Measurements from ENCODE around the gene C6orf120. TPM values are rescaled to one million over a fixed set of nuclear protein-coding genes. Genes with fewer than 3 reads are reported as not detected.
"Not testable (repeated sequence)": the region's sequence is repeated elsewhere in the genome, so short reads cannot be mapped to it uniquely, and the experiment has no call there.

C6orf120 gene
- polyA plus RNA-seq, 1 donor = 27.2 TPM

DNA sequence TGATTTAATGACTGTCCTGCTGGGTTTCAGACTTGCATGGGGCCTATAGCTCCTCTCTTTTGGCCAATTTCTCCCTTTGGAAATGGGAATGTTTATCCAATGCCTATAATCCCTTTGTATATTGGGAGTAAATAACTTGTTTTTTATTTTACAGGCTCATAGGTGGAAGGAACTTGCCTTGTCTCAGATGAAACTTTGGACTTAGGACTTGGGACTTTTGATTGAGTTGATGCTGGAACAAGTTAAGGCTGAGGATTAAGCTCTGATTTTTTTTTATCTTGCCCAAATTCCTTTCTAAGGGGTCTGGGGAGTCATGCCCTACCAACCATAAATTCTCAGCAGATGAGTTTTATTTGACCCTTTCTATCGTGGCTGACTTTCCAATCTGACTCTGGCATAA is 23.6 kb upstream of the C6orf120 start:
- no peak for DNase-seq (ENCODE audit: low read depth)

GRCh38 chr6:169684056-169684455 is 17.9 kb upstream of the C6orf120 start:
- no peak for DNase-seq (ENCODE audit: low read depth)

DNA sequence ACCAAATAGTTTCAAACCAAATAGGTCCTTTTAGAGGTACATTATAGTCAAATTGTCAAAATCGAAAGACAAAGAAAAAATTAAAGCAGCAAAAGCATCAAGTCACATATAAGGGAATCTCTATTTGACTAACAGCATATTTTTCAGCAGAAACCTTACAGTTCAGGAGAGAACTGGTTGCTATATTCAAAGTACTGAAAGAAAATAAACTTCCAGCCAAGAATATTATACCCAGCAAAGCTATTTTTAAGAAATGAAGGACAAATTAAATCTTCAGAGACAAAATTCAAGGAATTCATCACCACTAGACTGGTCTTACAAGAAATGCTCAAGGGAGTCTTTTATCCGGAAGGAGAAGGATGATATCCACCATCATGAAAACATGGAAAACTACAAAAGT is 16.1 kb upstream of the C6orf120 start:
- DNase-seq (ENCODE audit: low read depth) = no peak

GRCh38 chr6:169689287-169689686 is 12.6 kb upstream of the C6orf120 start:
- DNase-seq (ENCODE audit: low read depth) = no peak

DNA sequence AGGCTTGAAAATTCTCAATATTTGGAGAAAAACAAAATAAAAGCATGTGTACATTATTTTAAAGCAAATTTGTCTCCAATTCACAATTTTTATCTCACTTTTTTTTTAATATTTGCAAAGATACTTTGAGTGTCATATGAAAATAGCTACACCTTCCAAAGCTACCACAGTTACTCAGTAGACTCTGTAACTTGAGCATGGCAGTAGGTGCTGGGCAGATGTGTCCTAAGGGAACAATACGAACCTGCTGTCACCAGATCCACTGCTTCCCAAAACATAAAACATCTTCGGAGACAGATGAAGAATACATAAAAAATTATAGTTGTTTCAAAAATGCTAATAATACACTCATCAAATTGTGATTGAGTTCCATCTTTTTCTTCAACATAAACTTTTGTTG is 10.7 kb upstream of the C6orf120 start:
- DNase-seq (ENCODE audit: low read depth) = no peak

- no peak for DNase-seq (ENCODE audit: low read depth)
These were observed 9.4 kb upstream of the C6orf120 start for GRCh38 chr6:169692516-169692915.

GRCh38 chr6:169695131-169695530 is 6.8 kb upstream of the C6orf120 start:
- DNase-seq (ENCODE audit: low read depth) = no peak

GRCh38 chr6:169697115-169697514 is 4.8 kb upstream of the C6orf120 start:
- DNase-seq (ENCODE audit: low read depth) = not testable (repeated sequence)

GRCh38 chr6:169700296-169700695 is 1.6 kb upstream of the C6orf120 start:
- DNase-seq (ENCODE audit: low read depth) = no peak

DNA sequence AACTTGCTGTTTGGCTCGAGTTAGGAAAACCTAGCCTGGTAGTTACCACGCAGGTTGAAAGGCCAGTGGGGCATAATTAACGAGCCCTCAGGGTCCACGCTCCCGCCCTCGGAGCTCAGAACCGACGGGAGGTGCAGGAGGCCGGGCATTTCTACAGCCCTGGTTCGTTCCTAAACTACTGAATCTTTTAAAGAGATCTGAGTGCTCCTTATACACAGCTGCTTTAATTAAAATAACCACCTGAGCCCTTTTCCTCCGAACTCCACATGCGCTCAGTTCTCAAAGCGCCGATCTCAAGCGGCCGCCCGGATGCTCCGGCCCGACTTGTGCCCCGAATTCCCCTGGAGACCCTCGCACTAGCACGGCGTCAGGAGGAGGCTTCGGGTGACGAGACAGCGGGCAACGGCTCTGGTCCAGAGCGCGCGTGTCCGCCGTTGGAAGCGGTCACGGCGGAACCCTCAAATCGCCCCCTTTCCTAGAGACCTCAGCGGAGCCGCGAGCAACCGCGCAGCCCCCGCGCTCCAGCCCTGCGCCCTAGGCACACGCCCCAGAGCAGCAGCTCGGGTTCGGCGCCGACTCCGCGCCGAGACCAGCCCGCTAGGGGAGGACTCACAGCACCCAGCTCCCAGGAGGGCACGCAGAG is 494 bp upstream of the C6orf120 start:
- DNase-seq (ENCODE audit: low read depth) = no peak

- DNase-seq (ENCODE audit: low read depth) = no peak
These were observed 917 bp downstream of the C6orf120 start for GRCh38 chr6:169702840-169703246.

- DNase-seq (ENCODE audit: low read depth) = no peak
These were observed 5.8 kb downstream of the C6orf120 start for GRCh38 chr6:169707772-169708171.

DNA sequence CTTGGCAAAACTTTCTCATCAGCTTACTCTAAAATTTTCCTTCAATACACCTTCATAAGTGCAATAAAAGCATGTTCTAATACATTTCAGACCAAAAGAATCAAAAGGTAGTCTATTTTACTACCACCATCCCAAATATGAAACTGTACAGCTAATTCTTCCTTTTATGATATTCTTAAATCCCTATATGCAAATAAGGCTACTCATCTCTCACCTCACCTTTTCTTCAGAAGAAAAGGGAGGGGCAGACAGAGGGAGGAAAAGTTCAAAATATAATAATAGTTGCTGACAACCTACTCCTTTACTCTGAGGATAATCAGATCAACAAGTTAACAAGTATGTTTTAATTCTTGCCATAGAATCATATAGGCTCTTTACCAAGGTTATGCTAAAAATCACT is 7.4 kb downstream of the C6orf120 start:
- DNase-seq (ENCODE audit: low read depth) = no peak

DNA sequence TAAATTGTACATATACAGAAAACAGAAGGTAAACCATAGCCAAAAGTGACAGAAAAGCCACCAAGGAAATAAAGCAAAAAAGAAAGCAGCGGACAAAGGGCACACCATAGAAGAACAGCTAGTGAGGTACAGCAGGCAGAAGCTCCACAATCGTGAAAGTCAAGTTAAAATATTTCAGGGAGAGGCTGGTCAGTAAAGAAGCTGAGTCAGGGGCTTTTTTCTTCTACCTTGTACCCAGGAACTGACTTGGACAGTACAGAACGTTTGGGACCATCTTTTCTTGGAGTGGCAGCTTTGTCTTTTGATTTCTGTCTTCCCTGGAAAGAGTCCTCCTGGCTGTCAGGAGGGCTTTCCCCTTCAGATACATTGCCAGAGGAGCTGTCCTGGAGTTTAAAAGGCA is 8.1 kb downstream of the C6orf120 start:
- DNase-seq (ENCODE audit: low read depth) = no peak

DNA sequence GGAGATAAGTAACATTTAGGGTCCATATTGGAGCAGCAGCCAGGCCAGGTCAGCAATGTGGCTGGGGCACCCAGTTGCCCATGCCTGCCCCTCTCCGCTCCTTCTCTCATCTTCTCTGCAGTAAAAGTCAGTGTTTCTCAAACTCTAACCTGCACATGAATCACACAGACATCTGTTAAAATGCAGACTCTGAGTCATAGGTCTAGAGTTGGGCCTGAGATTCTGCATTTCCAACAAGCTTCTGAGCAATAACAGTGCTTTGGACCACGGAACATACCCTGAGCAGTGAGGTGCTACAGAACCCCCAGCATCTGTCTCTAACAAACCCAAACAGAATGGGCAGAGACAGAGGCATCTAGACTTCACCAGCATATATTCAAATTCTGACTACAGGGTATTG is 12.3 kb downstream of the C6orf120 start:
- no peak for DNase-seq (ENCODE audit: low read depth)

DNA sequence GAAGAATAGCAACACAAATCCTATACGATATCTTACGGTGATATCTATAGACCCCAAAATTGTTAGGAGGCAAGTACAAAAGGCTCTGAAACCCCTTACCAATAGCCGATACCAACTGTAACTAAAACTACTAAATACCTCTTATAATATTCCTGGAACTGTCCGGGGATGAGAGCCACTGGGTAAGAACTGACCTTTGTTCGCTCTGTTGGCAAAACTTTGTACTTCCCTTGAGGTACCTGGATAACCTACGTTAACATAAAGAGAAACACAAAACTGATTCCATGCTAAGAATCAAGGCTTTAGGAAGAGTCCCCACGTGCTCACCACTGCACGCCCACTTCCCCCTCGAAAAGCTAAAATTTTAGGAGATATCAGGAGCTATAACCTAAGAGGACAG is 12.7 kb downstream of the C6orf120 start:
- DNase-seq (ENCODE audit: low read depth) = no peak

- DNase-seq (ENCODE audit: low read depth) = no peak
These were observed 17.2 kb downstream of the C6orf120 start for GRCh38 chr6:169719117-169719516.

GRCh38 chr6:169720207-169720855 is 18.4 kb downstream of the C6orf120 start:
- DNase-seq (ENCODE audit: low read depth) = no peak

DNA sequence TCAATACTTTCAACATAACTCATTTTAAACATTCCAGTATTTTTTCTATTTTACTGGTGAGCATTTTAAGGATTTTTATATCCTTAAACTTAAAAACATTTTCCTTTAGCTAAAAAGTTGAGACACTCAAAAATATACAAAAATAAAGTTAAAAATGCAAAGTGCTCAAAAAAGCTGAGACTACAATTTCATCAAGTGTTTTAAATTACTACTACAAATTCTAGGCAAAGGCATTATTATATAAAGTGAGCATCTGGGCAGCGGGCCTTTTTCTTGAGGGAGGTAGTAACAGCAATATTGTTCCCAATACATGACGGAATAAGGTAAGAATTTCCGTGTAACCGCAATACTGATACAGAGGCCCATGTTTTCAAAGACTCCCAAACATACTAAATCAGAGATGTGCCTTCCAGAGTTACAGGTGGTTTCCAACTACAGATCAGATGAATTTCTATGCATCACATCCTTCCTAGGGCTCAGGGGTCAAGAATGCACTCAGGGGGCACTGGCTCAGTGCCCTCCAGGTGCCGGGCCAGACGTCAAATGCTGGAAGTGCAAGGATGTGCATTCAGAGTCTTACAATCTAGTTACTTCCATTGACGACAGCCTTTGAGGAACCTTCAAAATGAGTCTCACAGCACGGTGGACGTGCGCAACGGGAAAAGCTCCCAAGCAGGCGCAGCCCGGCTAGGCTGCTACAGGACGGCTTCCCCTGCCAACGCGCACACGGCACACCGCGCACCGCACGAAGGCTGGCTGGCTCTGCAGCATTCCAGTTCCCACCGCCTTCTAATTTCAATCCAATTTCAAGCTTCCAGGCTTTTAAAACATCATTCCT is 20.7 kb downstream of the C6orf120 start:
- no peak for DNase-seq (ENCODE audit: low read depth)

- DNase-seq (ENCODE audit: low read depth) = no peak
These were observed 21.4 kb downstream of the C6orf120 start for GRCh38 chr6:169723200-169723909.

DNA sequence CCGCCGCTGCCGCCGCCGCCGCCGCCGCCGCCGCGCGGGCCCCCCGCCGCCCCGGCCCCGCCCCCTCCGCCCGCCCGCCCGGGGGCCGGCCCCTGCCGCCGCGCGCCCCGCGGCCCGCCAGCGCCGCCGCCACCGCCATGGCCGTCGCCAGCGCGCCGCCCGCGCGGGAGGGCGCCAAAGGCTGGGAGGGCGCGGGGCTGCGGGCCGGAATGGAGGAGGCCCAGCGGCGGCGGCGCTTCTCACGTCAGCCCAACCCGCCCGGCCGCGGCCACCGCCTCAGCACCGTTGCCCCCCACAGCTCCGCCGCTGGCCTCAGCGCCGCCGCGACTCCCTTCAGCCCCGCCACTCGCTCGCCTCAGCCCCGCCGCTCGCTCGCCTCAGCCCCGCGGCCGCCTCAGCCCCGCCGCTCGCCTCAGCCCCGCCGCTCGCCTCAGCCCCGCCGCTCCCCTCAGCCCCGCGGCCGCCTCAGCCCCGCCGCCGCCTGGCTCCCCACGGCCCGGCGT is 22.1 kb downstream of the C6orf120 start:
- no peak for DNase-seq (ENCODE audit: low read depth)

All from forelimb muscle (tissue), 1 donor.